GM13976 (cell line): Measurements from ENCODE around the gene NUTF2.
"Not testable (repeated sequence)": the region's sequence is repeated elsewhere in the genome, so short reads cannot be mapped to it uniquely, and the experiment has no call there.

Experiments
- DNase-seq: peaks from one replicate; pipeline ENCODE4 v3.0.0; 2012; ENCODE audit warnings: low spot score
- CTCF ChIP-seq: IDR thresholded peaks from 2 replicates; pipeline ENCODE4 v1.5.1; 2012; ENCODE audit warnings: borderline replicate concordance, mild to moderate bottlenecking; ENCODE audit not compliant: insufficient read depth; ENCODE audit errors: extremely low read depth, missing control alignments, control extremely low read depth
- in situ Hi-C: fragments of 300-500 bp; cut with MboI; formaldehyde crosslinking; loops from one replicate; pipeline ENCODE4 v1.12.0; 2022; ENCODE audit warnings: low sequenced_read_pairs, mixed read lengths, inconsistent platforms; ENCODE audit not compliant: unreplicated experiment

The NUTF2 gene

GRCh38 chr16:67834242-67834614, 12.5 kb upstream of the NUTF2 start:
- in situ Hi-C loops = no loop called here
- DNase-seq = no peak
- TF ChIP-seq CTCF = no peak

- DNase-seq, in situ Hi-C loops: not testable (repeated sequence)
Observed at GRCh38 chr16:67837190-67837589, 9.5 kb upstream of the NUTF2 start.

GRCh38 chr16:67837811-67838210, 8.9 kb upstream of the NUTF2 start:
- no peak for DNase-seq
- no peak for TF ChIP-seq CTCF
- in situ Hi-C loops = no loop called here

GRCh38 chr16:67841198-67841815, 5.4 kb upstream of the NUTF2 start:
- TF ChIP-seq CTCF = no peak
- DNase-seq = no peak
- in situ Hi-C loops = no loop called here

GRCh38 chr16:67841816-67842508, 4.8 kb upstream of the NUTF2 start, which contains the start of gene THAP11:
THAP11 (plus strand) TSS chr16:67842320; CDS start chr16:67842555, 235 bp downstream.
- peak; percentile 93 for DNase-seq
- TF ChIP-seq CTCF = peak; percentile 94
- in situ Hi-C loops = no loop called here

- in situ Hi-C loops = no loop called here
- peak; percentile 54 for DNase-seq
Observed at GRCh38 chr16:67842509-67843342, 4.0 kb upstream of the NUTF2 start.

More at GRCh38 chr16:67842509-67843342, 4.0 kb upstream of the NUTF2 start:
- TF ChIP-seq CTCF = peak; percentile 50
